ENCODE data around the gene TRMO.

The TRMO gene

DNA sequence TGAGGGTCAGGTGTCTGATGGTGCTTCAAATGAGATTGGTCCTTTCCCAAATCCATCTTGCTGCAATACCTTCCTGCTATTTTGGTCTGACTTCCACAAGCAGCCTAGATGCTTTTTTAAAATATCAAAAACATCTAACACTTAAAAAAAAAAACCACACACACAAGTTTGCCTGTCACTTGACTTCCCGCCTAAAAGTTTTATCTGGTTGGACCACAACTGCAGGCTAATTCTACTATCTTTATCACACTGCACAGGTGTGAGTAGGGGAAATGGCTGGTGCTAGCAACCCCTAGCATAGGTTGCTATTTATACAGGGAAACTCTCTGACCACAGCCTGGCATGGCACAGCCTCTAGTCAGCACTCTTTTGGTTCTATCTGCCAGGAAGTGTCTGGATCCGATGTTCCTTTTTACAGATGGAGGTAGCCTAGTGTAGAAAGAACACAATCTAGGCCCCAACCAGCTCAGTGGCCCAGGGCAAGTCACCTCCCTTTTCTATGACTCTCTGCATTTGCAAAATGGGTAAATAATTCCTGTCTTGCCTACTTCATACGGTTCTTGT, 15.9 kb upstream of the TRMO start, which contains the start of gene HEMGN:
HEMGN (minus strand) TSS at position 92 of the 564 bp plus-strand sequence; CDS start at position 56, 36 bp downstream.
- DNase-seq = no peak

- DNase-seq = no peak
Observed at GRCh38 chr9:97936998-97937397, 14.7 kb upstream of the TRMO start.

DNA sequence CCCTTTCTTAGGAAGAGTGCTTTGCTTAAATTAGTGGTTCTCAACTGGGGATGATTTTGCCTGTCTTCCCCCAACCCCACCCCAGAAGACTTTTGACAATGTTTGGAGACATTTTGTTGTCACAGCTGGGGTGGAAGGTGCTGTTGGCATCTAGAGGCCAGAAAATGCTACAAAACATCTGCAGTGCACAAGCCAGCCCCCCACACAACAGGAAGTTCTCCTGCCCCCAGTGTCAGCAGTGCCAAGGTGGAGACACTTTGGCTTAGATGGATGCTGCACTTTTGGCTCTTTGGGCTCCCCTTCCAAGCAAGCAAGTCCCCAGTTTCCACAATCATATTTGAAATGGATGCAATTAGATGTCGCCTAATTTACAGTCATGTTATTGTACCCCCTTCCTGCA, 13.0 kb upstream of the TRMO start:
- DNase-seq = no peak

- no peak for DNase-seq
Observed at GRCh38 chr9:97934321-97935115, 12.2 kb upstream of the TRMO start.

GRCh38 chr9:97933297-97933998, 11.1 kb upstream of the TRMO start:
- DNase-seq = no peak

- no peak for DNase-seq
Observed at GRCh38 chr9:97930972-97931371, 8.7 kb upstream of the TRMO start.

DNA sequence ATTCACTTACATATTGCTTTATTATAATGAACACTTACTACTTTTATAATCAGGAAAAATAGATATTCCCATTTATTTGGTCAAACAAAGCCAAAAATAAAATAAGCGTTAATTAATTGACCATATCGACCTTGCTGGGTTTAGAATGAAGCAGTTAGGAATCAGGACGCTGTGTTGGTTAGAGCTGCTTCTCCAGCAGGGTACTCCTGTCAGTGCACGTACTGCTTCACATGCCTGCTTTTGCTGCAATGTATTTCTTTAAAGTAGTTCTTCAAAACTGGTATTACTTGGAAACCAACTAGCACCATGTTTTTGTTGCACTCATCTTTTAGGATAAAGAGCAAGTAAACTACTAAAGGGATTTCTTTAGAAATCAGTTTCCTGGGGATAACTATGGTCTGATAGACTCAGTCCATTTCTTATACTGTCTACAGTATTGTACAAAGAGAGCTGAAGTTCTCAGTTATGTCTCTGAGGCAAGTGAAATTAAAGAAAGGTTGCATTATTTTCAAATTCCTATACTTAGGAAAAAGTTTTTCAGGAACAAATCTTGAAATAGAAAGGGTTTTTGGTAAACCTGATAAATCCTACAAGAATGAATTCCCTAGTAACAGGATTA, 6.8 kb upstream of the TRMO start:
- DNase-seq = no peak

- no peak for DNase-seq
Observed at GRCh38 chr9:97925497-97926334, 3.4 kb upstream of the TRMO start.

- DNase-seq = peak; percentile 31 to 59
Observed at GRCh38 chr9:97924386-97924785, 2.1 kb upstream of the TRMO start.

DNA sequence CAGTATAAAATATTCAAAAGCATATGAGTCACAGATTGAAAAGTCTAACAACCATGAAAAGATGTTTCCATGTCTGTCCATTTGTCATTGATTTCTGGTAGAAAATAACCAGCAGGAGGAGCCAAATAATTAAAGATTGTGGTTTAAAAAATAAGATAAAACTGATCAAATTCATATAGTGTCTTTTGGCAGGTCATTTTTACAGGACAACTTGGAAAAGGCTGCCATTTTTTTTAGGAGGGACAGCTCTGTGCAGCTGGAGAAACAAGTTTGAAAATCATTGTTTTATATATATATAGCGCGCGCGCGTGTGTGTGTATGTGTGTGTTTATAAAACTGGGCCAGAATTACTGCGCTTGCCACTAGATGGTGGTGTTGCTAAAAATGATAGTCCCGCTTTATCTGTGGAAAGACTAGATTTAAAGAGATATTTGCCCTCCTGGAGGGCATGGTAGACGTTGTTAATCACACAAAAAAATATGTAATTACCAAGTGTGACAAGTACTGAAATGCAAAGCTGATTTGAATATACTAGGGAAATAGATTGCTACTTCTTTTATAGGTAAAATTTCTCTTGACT, 1.3 kb upstream of the TRMO start:
- peak; percentile 76 to 77 for DNase-seq

DNA sequence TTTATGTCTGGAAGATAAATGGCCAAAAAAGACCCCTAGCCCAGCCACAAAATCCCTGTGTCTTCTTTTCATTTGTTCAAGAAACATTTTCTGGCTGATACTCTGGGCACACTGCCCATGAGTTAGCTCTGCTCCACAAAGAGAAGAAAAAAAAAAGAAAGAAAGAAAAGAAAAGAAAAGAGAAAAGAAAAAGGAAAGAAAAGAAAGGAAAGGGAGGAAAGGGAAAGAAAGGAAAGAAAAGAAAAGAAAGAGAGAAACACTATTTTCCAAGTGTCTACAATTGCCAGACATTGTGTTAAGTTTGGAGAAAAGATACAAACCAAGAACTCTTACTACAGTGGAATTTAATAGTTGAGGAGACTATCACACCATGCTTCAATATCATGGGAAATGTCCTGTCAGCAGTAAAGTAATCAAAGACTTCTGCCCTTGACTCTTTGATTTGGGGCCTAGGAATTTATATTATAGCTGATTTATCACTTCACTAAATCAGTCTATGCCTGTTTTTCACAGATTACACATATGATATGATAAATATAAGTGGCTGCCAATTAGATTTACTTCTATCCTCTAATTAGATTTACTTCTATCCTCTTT, 3.0 kb downstream of the TRMO start:
- no peak for DNase-seq

- DNase-seq = no peak
Observed at GRCh38 chr9:97918611-97919010, 3.7 kb downstream of the TRMO start.

- no peak for DNase-seq
Observed at GRCh38 chr9:97911970-97912369, 10.3 kb downstream of the TRMO start.

GRCh38 chr9:97911528-97911927, 10.8 kb downstream of the TRMO start:
- no peak for DNase-seq

DNA sequence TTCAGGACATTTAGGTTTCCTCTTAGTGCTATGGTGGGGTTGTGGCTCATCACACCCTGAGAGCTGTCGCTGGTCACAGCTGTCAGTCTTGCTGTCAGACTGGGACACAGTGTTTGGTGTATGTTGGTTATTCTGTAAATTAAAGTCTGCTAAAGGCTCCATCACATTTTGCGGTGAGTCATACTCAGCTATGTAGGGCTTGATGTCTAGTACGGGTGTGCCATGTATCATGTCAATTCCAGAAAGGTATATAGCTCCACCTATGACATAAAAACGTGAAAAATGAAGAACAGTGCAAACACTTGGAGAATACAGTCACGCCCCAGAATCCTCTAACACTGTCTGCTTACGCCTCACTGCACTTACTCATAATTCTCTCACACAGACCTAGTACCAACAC, 11.9 kb downstream of the TRMO start:
- no peak for DNase-seq

GRCh38 chr9:97908705-97909104, 13.6 kb downstream of the TRMO start:
- DNase-seq = peak; percentile 87 to 93

GRCh38 chr9:97907632-97908031, 14.7 kb downstream of the TRMO start:
- peak in 1 of 2 donors; percentile 16 for DNase-seq

DNA sequence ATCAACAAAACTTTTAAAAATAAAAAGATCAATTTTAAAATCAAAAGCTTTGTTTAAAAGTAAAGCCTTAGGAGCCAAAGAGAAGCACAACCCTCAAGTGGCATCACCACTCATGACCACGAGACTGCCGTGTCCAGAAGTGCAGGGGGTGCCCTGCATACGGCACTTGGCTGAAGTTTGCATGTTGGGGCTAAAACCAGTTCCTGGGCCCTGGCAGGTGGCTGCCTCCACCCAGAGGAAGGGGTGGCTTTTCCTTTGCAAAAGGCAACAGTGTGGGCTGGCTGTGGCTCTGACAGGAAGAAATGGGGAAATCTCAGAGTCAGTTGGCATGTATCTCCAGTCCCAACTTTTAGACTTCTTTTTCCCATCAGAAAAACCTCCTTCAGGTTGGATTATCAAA, 15.3 kb downstream of the TRMO start:
- peak; percentile 57 to 79 for DNase-seq

- peak; percentile 86 to 94 for DNase-seq
Observed at GRCh38 chr9:97906236-97906831, 16.0 kb downstream of the TRMO start.

- DNase-seq = peak; percentile 63 to 78
Observed at GRCh38 chr9:97905228-97905627, 17.1 kb downstream of the TRMO start.

GRCh38 chr9:97904725-97905124, 17.6 kb downstream of the TRMO start:
- no peak for DNase-seq
